ENCODE data around the gene TSPAN4. TPM values are rescaled to one million over a fixed set of nuclear protein-coding genes. Genes with fewer than 3 reads are reported as not detected.
A peak's percentile ranks its signal among the peaks of the same experiment; 100 is the strongest.

TSPAN4 gene
- total and polyA plus RNA-seq, 8 donors: 46.9 to 132 (median 73.8) TPM

GRCh38 chr11:794013-794765 lies 48.5 kb upstream of the TSPAN4 start:
- H3K4me3 ChIP-seq: no peak overlapping the region
- no peak for TF ChIP-seq CTCF (IDR thresholded peaks at IDR 0.05)
- peaks cover 0 to 37% of the 10 kb centered on the region in 2 donors for H3K36me3 ChIP-seq
- intact Hi-C loops (cut with DNase I): no loop called here
- H3K9me3 ChIP-seq: no peaks in the 10 kb centered on the region
- peaks cover 0 to 13% of the 10 kb centered on the region in 2 donors for H3K27me3 ChIP-seq
- DNase-seq: no peak
- no peak for ATAC-seq
- H3K4me1 ChIP-seq: peaks cover 20 to 42% of the 10 kb centered on the region in 2 donors
- H3K27ac ChIP-seq: no peak overlapping the region

GRCh38 chr11:794766-795633 lies 47.7 kb upstream of the TSPAN4 start:
- TF ChIP-seq CTCF (IDR thresholded peaks at IDR 0.05): no peak
- Histone ChIP-seq H3K4me1 (peaks cover 20 to 42% of the 10 kb centered on the region in 2 donors), H3K36me3 (peaks cover 0 to 42% of the 10 kb centered on the region in 2 donors), H3K9me3 (no peaks in the 10 kb centered on the region), H3K27me3 (peaks cover 0 to 5% of the 10 kb centered on the region in 2 donors), H3K4me3 (peak overlapping the region; percentile 75 to 89), H3K27ac (peak overlapping the region in 1 of 2 donors; percentile 85)
- intact Hi-C loops (cut with DNase I): no loop called here
- ATAC-seq: peak; percentile 27
- no peak for DNase-seq

- H3K27ac ChIP-seq: peak overlapping the region; percentile 67 to 85
- peak overlapping the region; percentile 75 to 89 for H3K4me3 ChIP-seq
- no peaks in the 10 kb centered on the region for H3K9me3 ChIP-seq
- H3K27me3 ChIP-seq: no peaks in the 10 kb centered on the region
- no peak for TF ChIP-seq CTCF (IDR thresholded peaks at IDR 0.05)
- peaks cover 0 to 51% of the 10 kb centered on the region in 2 donors for H3K36me3 ChIP-seq
- ATAC-seq (peak; percentile 75), DNase-seq (peak; percentile 68 to 90 (median 86))
- peaks cover 20 to 42% of the 10 kb centered on the region in 2 donors for H3K4me1 ChIP-seq
- intact Hi-C loops (cut with DNase I): no loop called here
These were observed 46.8 kb upstream of the TSPAN4 start for GRCh38 chr11:795634-796564.

GRCh38 chr11:796565-797295 lies 45.9 kb upstream of the TSPAN4 start:
- H3K4me1 ChIP-seq: peaks cover 20 to 42% of the 10 kb centered on the region in 2 donors
- H3K36me3 ChIP-seq: peaks cover 0 to 51% of the 10 kb centered on the region in 2 donors
- TF ChIP-seq CTCF (IDR thresholded peaks at IDR 0.05): no peak
- DNase-seq: peak in 1 of 4 donors; percentile 81
- no peaks in the 10 kb centered on the region for H3K9me3 ChIP-seq
- no peak for ATAC-seq
- peak overlapping the region; percentile 75 to 89 for H3K4me3 ChIP-seq
- intact Hi-C loops (cut with DNase I): no loop called here
- H3K27me3 ChIP-seq: no peaks in the 10 kb centered on the region
- H3K27ac ChIP-seq: peak overlapping the region; percentile 67 to 85
